Esophagus squamous epithelium (tissue), 5 donors: ENCODE measurements around the gene NMUR1. TPM values are rescaled to one million over a fixed set of nuclear protein-coding genes. Genes with fewer than 3 reads are reported as not detected.
A peak's percentile ranks its signal among the peaks of the same experiment; 100 is the strongest.

ENCODE experiments used
- DNase-seq: peaks from one replicate; lab custom pipeline; 2025; lab: John Stamatoyannopoulos, UW
- H3K27ac ChIP-seq, 4 donors: fragments of 200-600 bp; sonication (generic); one replicate each; pipeline ENCODE4 v1.5.1; 2016 to 2019; ENCODE audit warnings: mild to moderate bottlenecking in 1 of 4
- H3K27me3 ChIP-seq, 4 donors: fragments of 200-600 bp; sonication (generic); 1 replicate in 3 of 4; 2 replicates in 1 of 4; pipeline versions ENCODE4 v1.5.1 to v1.6.0; 2017 to 2021; ENCODE audit warnings: antibody characterized with exemption in 1 of 4
- H3K36me3 ChIP-seq, 3 donors: fragments of 200-600 bp; sonication (generic); one replicate each; pipeline ENCODE4 v1.5.1; 2016 to 2019
- H3K4me1 ChIP-seq, 3 donors: fragments of 200-600 bp; sonication (generic); one replicate each; pipeline ENCODE4 v1.5.1; 2017 to 2019
- H3K4me3 ChIP-seq, 4 donors: fragments of 200-600 bp; sonication (generic); 1 replicate in 3 of 4; 2 replicates in 1 of 4; pipeline ENCODE4 v1.5.1; 2016 to 2019; ENCODE audit warnings: mild to moderate bottlenecking in 2 of 4, moderate library complexity in 1 of 4
- H3K9me3 ChIP-seq, 3 donors: fragments of 200-600 bp; sonication (generic); one replicate each; pipeline ENCODE4 v1.5.1; 2016 to 2019
- CTCF ChIP-seq, 6 experiments: fragments of 450-650 bp in 4 of 6; fragments of 200-600 bp in 2 of 6; sonication (generic) in 2 of 6; IDR thresholded peaks; one replicate each; pipeline ENCODE4 v1.5.1; 2016 to 2019; ENCODE audit warnings: antibody characterized with exemption in 6 of 6, mild to moderate bottlenecking in 4 of 6, moderate library complexity in 4 of 6
- POLR2A ChIP-seq, 4 donors: fragments of 450-650 bp; IDR thresholded peaks; one replicate each; pipeline ENCODE4 v1.6.1; 2017; ENCODE audit warnings: antibody characterized with exemption in 4 of 4, mild to moderate bottlenecking in 4 of 4, moderate library complexity in 3 of 4
- WGBS, 2 donors: methylation state at CpG; one replicate each; pipeline ENCODE4 v1.1.5; 2018; 5-methylcytosine and 5-hydroxymethylcytosine counted together
- intact Hi-C: fragments of 100-400 bp; cut with DNase I; formaldehyde crosslinking; loops from one replicate; pipeline ENCODE4 v1.15.0; 2022
- total RNA-seq, 4 donors: library from RNA; depleted of rRNA; stranded (reverse); fragments of >200 nt; gene quantifications; one replicate each; pipeline ENCODE4 v1.1.0, GENCODE V29; 2016
- donor health status: DM: yes; HTN: yes; CAD: no.

Gene NMUR1
- total RNA-seq, 4 donors from 2014 or later = 0.15 to 1.5 TPM; not detected in 2

DNA sequence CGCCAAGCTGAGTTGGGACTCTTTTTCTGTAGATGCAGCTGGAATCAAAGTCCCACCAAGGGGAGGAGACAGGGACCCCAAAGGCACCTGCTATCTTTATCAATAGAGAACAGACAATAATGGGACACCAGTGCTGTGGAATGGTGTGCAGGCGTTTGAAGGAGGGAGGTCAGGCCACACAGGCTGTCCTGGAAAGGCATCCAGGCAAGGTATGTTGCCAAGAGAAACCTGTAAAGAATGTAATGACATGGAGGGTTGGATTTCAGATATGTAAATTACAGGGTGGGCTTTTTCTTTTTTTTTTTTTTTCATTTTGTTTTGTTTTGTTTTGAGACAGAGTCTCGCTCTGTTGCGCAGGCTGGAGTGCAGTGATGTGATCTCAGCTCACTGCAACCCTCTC is 9.7 kb upstream of the NMUR1 start:
- WGBS, 2 donors = 79 to 80% methylated on average over 4 of the region's 4 CpGs
- H3K4me3 ChIP-seq = no peak overlapping the region
- no peak for DNase-seq
- H3K9me3 ChIP-seq = peaks cover 0 to 11% (median 3%) of the 10 kb centered on the region in 3 donors
- H3K4me1 ChIP-seq = peaks cover 0 to 9% (median under 1%) of the 10 kb centered on the region in 3 donors
- H3K27me3 ChIP-seq = peaks cover 0 to 30% (median 0%) of the 10 kb centered on the region in 4 donors
- intact Hi-C loops = no loop called here
- no peaks in the 10 kb centered on the region for H3K36me3 ChIP-seq
- no peak for TF ChIP-seq CTCF (IDR thresholded peaks at IDR 0.05)
- TF ChIP-seq POLR2A (IDR thresholded peaks at IDR 0.05) = no peak
- no peak overlapping the region for H3K27ac ChIP-seq

GRCh38 chr2:231535961-231536360 is 5.7 kb upstream of the NMUR1 start:
- WGBS, 2 donors = 68 to 80% methylated on average over 1 to 3 of the region's 6 CpGs
- Histone ChIP-seq H3K36me3 (no peaks in the 10 kb centered on the region), H3K27me3 (peaks cover 0 to 26% (median 0%) of the 10 kb centered on the region in 4 donors), H3K4me1 (peaks cover 0 to 6% (median under 1%) of the 10 kb centered on the region in 3 donors), H3K27ac (no peak overlapping the region), H3K9me3 (no peaks in the 10 kb centered on the region), H3K4me3 (no peak overlapping the region)
- DNase-seq = no peak
- TF ChIP-seq POLR2A (IDR thresholded peaks at IDR 0.05) (no peak), CTCF (IDR thresholded peaks at IDR 0.05) (no peak)
- intact Hi-C loops = no loop called here

DNA sequence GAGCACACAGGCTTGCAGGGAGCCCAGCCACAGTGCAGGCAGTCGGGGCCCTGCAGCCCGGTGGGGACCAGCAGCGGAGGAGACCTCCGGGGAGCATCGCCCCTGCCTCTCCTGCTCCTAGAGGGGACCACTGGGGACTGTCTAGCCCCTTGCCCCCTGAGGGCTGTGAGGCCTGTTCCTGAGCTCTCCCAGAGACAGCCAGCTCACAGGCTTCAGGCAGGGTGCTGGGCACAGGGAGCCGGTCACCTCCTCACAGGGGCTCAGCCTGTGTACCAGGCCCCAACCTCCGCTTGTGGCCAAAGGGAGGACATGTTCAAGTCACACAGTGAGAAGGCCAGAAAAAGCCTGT is 3.5 kb upstream of the NMUR1 start:
- H3K36me3 ChIP-seq = no peaks in the 10 kb centered on the region
- no peak overlapping the region for H3K4me3 ChIP-seq
- peaks cover 5 to 20% (median 8%) of the 10 kb centered on the region in 3 donors for H3K4me1 ChIP-seq
- 100% methylated on average over 1 of the region's 7 CpGs; no CpG with 5 or more reads in 1 of the 2 donors for WGBS, 2 donors
- H3K27ac ChIP-seq = peak overlapping the region in 1 of 4 donors; percentile 6
- TF ChIP-seq CTCF (IDR thresholded peaks at IDR 0.05) (no peak), POLR2A (IDR thresholded peaks at IDR 0.05) (no peak)
- no peak for DNase-seq
- no peaks in the 10 kb centered on the region for H3K9me3 ChIP-seq
- intact Hi-C loops = no loop called here
- peaks cover 0 to 33% (median 0%) of the 10 kb centered on the region in 4 donors for H3K27me3 ChIP-seq

- Histone ChIP-seq H3K4me1 (peaks cover 5 to 20% (median 8%) of the 10 kb centered on the region in 3 donors), H3K27me3 (peaks cover 0 to 37% (median 0%) of the 10 kb centered on the region in 4 donors), H3K9me3 (no peaks in the 10 kb centered on the region), H3K36me3 (no peaks in the 10 kb centered on the region), H3K4me3 (no peak overlapping the region), H3K27ac (peak overlapping the region in 3 of 4 donors; percentile 2 to 10 (median 6))
- DNase-seq = no peak
- WGBS, 2 donors = 71 to 76% methylated on average over 1 to 5 of the region's 8 CpGs
- TF ChIP-seq POLR2A (IDR thresholded peaks at IDR 0.05) = no peak
- TF ChIP-seq CTCF (IDR thresholded peaks at IDR 0.05) = no peak
- intact Hi-C loops = no loop called here
Observed at GRCh38 chr2:231533086-231533776, 3.0 kb upstream of the NMUR1 start.

- Histone ChIP-seq H3K27ac (peak overlapping the region in 1 of 4 donors; percentile 10), H3K4me3 (no peak overlapping the region), H3K9me3 (no peaks in the 10 kb centered on the region), H3K36me3 (no peaks in the 10 kb centered on the region), H3K27me3 (peaks cover 0 to 41% (median 0%) of the 10 kb centered on the region in 4 donors), H3K4me1 (peaks cover 5 to 20% (median 8%) of the 10 kb centered on the region in 3 donors)
- TF ChIP-seq CTCF (IDR thresholded peaks at IDR 0.05) = no peak
- DNase-seq = no peak
- no CpG with 5 or more reads among the region's 4 CpGs for WGBS, 2 donors
- intact Hi-C loops = no loop called here
Observed at GRCh38 chr2:231532756-231533035, 2.5 kb upstream of the NMUR1 start.
